ENCODE data around the gene PBX3. TPM values are rescaled to one million over a fixed set of nuclear protein-coding genes. Genes with fewer than 3 reads are reported as not detected.
"Not testable (repeated sequence)": the region's sequence is repeated elsewhere in the genome, so short reads cannot be mapped to it uniquely, and the experiment has no call there.

PBX3 gene
- total RNA-seq, 1 donor from 2014 or later = 46.1 TPM

GRCh38 chr9:125822160-125822559 lies 75.0 kb downstream of the PBX3 start:
- Histone ChIP-seq H3K4me1 (no peaks in the 10 kb centered on the region), H3K27me3 (ENCODE audit: low read depth) (no peaks in the 10 kb centered on the region), H3K36me3 (no peaks in the 10 kb centered on the region), H3K9me3 (no peaks in the 10 kb centered on the region), H3K4me3 (no peak overlapping the region), H3K27ac (no peak overlapping the region)
- ATAC-seq = no peak
- TF ChIP-seq CTCF (IDR thresholded peaks at IDR 0.05) = no peak
- no peak for DNase-seq
- intact Hi-C loops (cut with DNase I) = no loop called here

GRCh38 chr9:125822902-125823301 lies 75.7 kb downstream of the PBX3 start:
- H3K9me3 ChIP-seq = no peaks in the 10 kb centered on the region
- H3K36me3 ChIP-seq = no peaks in the 10 kb centered on the region
- H3K4me3 ChIP-seq = no peak overlapping the region
- no peak for TF ChIP-seq CTCF (IDR thresholded peaks at IDR 0.05)
- H3K27me3 ChIP-seq (ENCODE audit: low read depth) = no peaks in the 10 kb centered on the region
- no peaks in the 10 kb centered on the region for H3K4me1 ChIP-seq
- DNase-seq = no peak
- intact Hi-C loops (cut with DNase I) = no loop called here
- no peak for ATAC-seq
- H3K27ac ChIP-seq = no peak overlapping the region

GRCh38 chr9:125823874-125824406 lies 76.8 kb downstream of the PBX3 start:
- DNase-seq; intact Hi-C loops (cut with DNase I); H3K9me3 ChIP-seq; H3K4me1 ChIP-seq; H3K27me3 ChIP-seq (ENCODE audit: low read depth); H3K36me3 ChIP-seq: not testable (repeated sequence)
- ATAC-seq = peak; percentile 66 to 75
- peak overlapping the region; percentile 9 for H3K27ac ChIP-seq
- H3K4me3 ChIP-seq = peak overlapping the region; percentile 39

- intact Hi-C loops (cut with DNase I) = no loop called here
- ATAC-seq (no peak), DNase-seq (no peak)
- no peak overlapping the region for H3K27ac ChIP-seq
- H3K4me3 ChIP-seq = no peak overlapping the region
- H3K36me3 ChIP-seq = no peaks in the 10 kb centered on the region
- no peaks in the 10 kb centered on the region for H3K27me3 ChIP-seq (ENCODE audit: low read depth)
- peaks cover 4% of the 10 kb centered on the region for H3K4me1 ChIP-seq
- no peaks in the 10 kb centered on the region for H3K9me3 ChIP-seq
- no peak for TF ChIP-seq CTCF (IDR thresholded peaks at IDR 0.05)
Observed at GRCh38 chr9:125825762-125826161, 78.6 kb downstream of the PBX3 start.

GRCh38 chr9:125826850-125827249 lies 79.7 kb downstream of the PBX3 start:
- ATAC-seq (no peak), DNase-seq (no peak)
- no peak overlapping the region for H3K27ac ChIP-seq
- H3K27me3 ChIP-seq (ENCODE audit: low read depth) = no peaks in the 10 kb centered on the region
- intact Hi-C loops (cut with DNase I) = no loop called here
- H3K4me1 ChIP-seq = peaks cover 4% of the 10 kb centered on the region
- TF ChIP-seq CTCF (IDR thresholded peaks at IDR 0.05) = no peak
- H3K9me3 ChIP-seq = no peaks in the 10 kb centered on the region
- H3K36me3 ChIP-seq = no peaks in the 10 kb centered on the region
- H3K4me3 ChIP-seq = no peak overlapping the region

- Histone ChIP-seq H3K4me3 (peak overlapping the region; percentile 50), H3K36me3 (no peaks in the 10 kb centered on the region), H3K4me1 (peaks cover 4% of the 10 kb centered on the region), H3K27ac (peak overlapping the region; percentile 25), H3K9me3 (no peaks in the 10 kb centered on the region), H3K27me3 (ENCODE audit: low read depth) (no peaks in the 10 kb centered on the region)
- ATAC-seq = peak; percentile 57 to 59
- no peak for DNase-seq
- no peak for TF ChIP-seq CTCF (IDR thresholded peaks at IDR 0.05)
- intact Hi-C loops (cut with DNase I) = no loop called here
Observed at GRCh38 chr9:125829743-125830142, 82.6 kb downstream of the PBX3 start.

Data from lower lobe of right lung (tissue), 2 donors.